Uterus (tissue), 4 donors: ENCODE results near the gene SMIM43. TPM values are rescaled to one million over a fixed set of nuclear protein-coding genes. Genes with fewer than 3 reads are reported as not detected.
"Not testable (repeated sequence)": the region's sequence is repeated elsewhere in the genome, so short reads cannot be mapped to it uniquely, and the experiment has no call there.

ENCODE experiments used
- DNase-seq, 2 donors: peaks; one replicate each; pipeline ENCODE4 v3.0.0-alpha.2; 2019 to 2020
- H3K27ac ChIP-seq, 2 donors: fragments of 200-600 bp; sonication (generic); 1 replicate in 1 of 2; 2 replicates in 1 of 2; pipeline ENCODE4 v1.5.1; 2016 to 2018
- H3K27me3 ChIP-seq, 2 donors: fragments of 200-600 bp; sonication (generic); one replicate each; pipeline ENCODE4 v1.5.1; 2018 to 2019; ENCODE audit warnings: control low read depth in 1 of 2
- H3K36me3 ChIP-seq, 2 donors: fragments of 200-600 bp; sonication (generic); one replicate each; pipeline ENCODE4 v1.5.1; 2019; ENCODE audit warnings: control low read depth in 1 of 2
- H3K4me1 ChIP-seq, 2 donors: fragments of 200-600 bp; sonication (generic); one replicate each; pipeline ENCODE4 v1.5.1; 2018 to 2019; ENCODE audit warnings: control low read depth in 1 of 2
- H3K4me3 ChIP-seq, 2 donors: fragments of 200-600 bp; sonication (generic); 1 replicate in 1 of 2; 2 replicates in 1 of 2; pipeline ENCODE4 v1.5.1; 2018 to 2019; ENCODE audit warnings: mild to moderate bottlenecking in 1 of 2
- H3K9me3 ChIP-seq, 2 donors: fragments of 200-600 bp; sonication (generic); one replicate each; pipeline ENCODE4 v1.5.1; 2019; ENCODE audit warnings: control low read depth in 1 of 2
- CTCF ChIP-seq, 4 experiments: fragments of 200-600 bp in 2 of 4; fragments of 450-650 bp in 2 of 4; sonication (generic) in 2 of 4; IDR thresholded peaks; one replicate each; pipeline ENCODE4 v1.5.1; 2016 to 2019; ENCODE audit warnings: antibody characterized with exemption in 4 of 4, mild to moderate bottlenecking in 2 of 4, moderate library complexity in 1 of 4
- POLR2A ChIP-seq, 2 donors: fragments of 450-650 bp; IDR thresholded peaks; one replicate each; pipeline ENCODE4 v1.6.1; 2016; ENCODE audit warnings: antibody characterized with exemption in 2 of 2, mild to moderate bottlenecking in 1 of 2, moderate library complexity in 1 of 2
- intact Hi-C: fragments of 100-400 bp; cut with DNase I; formaldehyde crosslinking; loops from one replicate; pipeline ENCODE4 v1.15.1; 2023; ENCODE audit warnings: low total_unique reads
- total RNA-seq, 4 donors: library from RNA; depleted of rRNA in 3 of 4; stranded (reverse); fragments of >200 nt in 3 of 4; gene quantifications; one replicate each; pipeline versions ENCODE4 v1.1.0 to v1.2.4, GENCODE V29; 2014 to 2023
- donor health status: DM: yes; HTN: yes; CAD: no.

The SMIM43 gene
- total RNA-seq, 4 donors from 2014 or later = 0.41 TPM; not detected in 3

- DNase-seq = no peak
- no peak for TF ChIP-seq CTCF (IDR thresholded peaks at IDR 0.05)
- TF ChIP-seq POLR2A (IDR thresholded peaks at IDR 0.05) = no peak
- Histone ChIP-seq H3K27me3 (no peaks in the 10 kb centered on the region), H3K4me1 (no peaks in the 10 kb centered on the region), H3K4me3 (no peak overlapping the region), H3K36me3 (no peaks in the 10 kb centered on the region), H3K9me3 (no peaks in the 10 kb centered on the region), H3K27ac (no peak overlapping the region)
- intact Hi-C loops = no loop called here
Measured at GRCh38 chr4:121737846-121738554, 27.0 kb downstream of the SMIM43 start.

GRCh38 chr4:121736735-121737351 lies 28.1 kb downstream of the SMIM43 start:
- Histone ChIP-seq H3K36me3 (no peaks in the 10 kb centered on the region), H3K27me3 (no peaks in the 10 kb centered on the region), H3K4me3 (no peak overlapping the region), H3K4me1 (no peaks in the 10 kb centered on the region), H3K9me3 (no peaks in the 10 kb centered on the region), H3K27ac (no peak overlapping the region)
- no peak for TF ChIP-seq POLR2A (IDR thresholded peaks at IDR 0.05)
- TF ChIP-seq CTCF (IDR thresholded peaks at IDR 0.05) = peak; percentile 40 to 60 (median 53)
- intact Hi-C loops = no loop called here
- peak in 1 of 2 donors; percentile 51 for DNase-seq

- Histone ChIP-seq H3K4me3 (no peak overlapping the region), H3K4me1 (no peaks in the 10 kb centered on the region), H3K9me3 (no peaks in the 10 kb centered on the region), H3K27me3 (no peaks in the 10 kb centered on the region), H3K36me3 (no peaks in the 10 kb centered on the region), H3K27ac (no peak overlapping the region)
- intact Hi-C loops = no loop called here
- DNase-seq = no peak
- TF ChIP-seq CTCF (IDR thresholded peaks at IDR 0.05) (no peak), POLR2A (IDR thresholded peaks at IDR 0.05) (no peak)
Measured at GRCh38 chr4:121734571-121734970, 30.4 kb downstream of the SMIM43 start.

GRCh38 chr4:121733942-121734341 lies 31.0 kb downstream of the SMIM43 start:
- Histone ChIP-seq H3K9me3 (no peaks in the 10 kb centered on the region), H3K27me3 (no peaks in the 10 kb centered on the region), H3K4me3 (no peak overlapping the region), H3K27ac (no peak overlapping the region), H3K36me3 (no peaks in the 10 kb centered on the region), H3K4me1 (no peaks in the 10 kb centered on the region)
- intact Hi-C loops = no loop called here
- no peak for DNase-seq
- no peak for TF ChIP-seq POLR2A (IDR thresholded peaks at IDR 0.05)
- TF ChIP-seq CTCF (IDR thresholded peaks at IDR 0.05) = no peak

- intact Hi-C loops, H3K4me1 ChIP-seq, H3K27me3 ChIP-seq, H3K27ac ChIP-seq, H3K9me3 ChIP-seq, H3K4me3 ChIP-seq, H3K36me3 ChIP-seq, DNase-seq: not testable (repeated sequence)
Measured at GRCh38 chr4:121729753-121730152, 35.2 kb downstream of the SMIM43 start.
